HG02623 (cell line): ENCODE measurements around the gene TMEM242.
"Not testable (repeated sequence)": the region's sequence is repeated elsewhere in the genome, so short reads cannot be mapped to it uniquely, and the experiment has no call there.

Experiments used
- ATAC-seq: cut with Tn5 transposase; IDR thresholded peaks from one replicate; pipeline ENCODE4 v1.9.1; 2021; ENCODE audit warnings: moderate library complexity; ENCODE audit not compliant: unreplicated experiment

TMEM242 gene

GRCh38 chr6:157325069-157325805 is 1.9 kb upstream of the TMEM242 start:
- no peak for ATAC-seq

- ATAC-seq = no peak
Measured at GRCh38 chr6:157323966-157324300, 614 bp upstream of the TMEM242 start.

- no peak for ATAC-seq
Measured at GRCh38 chr6:157322792-157323254, 496 bp downstream of the TMEM242 start.

GRCh38 chr6:157316871-157317814 is 6.2 kb downstream of the TMEM242 start:
- no peak for ATAC-seq

- ATAC-seq = peak; percentile 80
Measured at GRCh38 chr6:157314705-157315321, 8.5 kb downstream of the TMEM242 start.

GRCh38 chr6:157313531-157314467 is 9.5 kb downstream of the TMEM242 start:
- no peak for ATAC-seq

- no peak for ATAC-seq
Measured at GRCh38 chr6:157312757-157313156, 10.6 kb downstream of the TMEM242 start.

GRCh38 chr6:157310693-157311092 is 12.6 kb downstream of the TMEM242 start:
- ATAC-seq = not testable (repeated sequence)

GRCh38 chr6:157307661-157308060 is 15.7 kb downstream of the TMEM242 start:
- no peak for ATAC-seq

- no peak for ATAC-seq
Measured at GRCh38 chr6:157305670-157306653, 17.4 kb downstream of the TMEM242 start.

- no peak for ATAC-seq
Measured at GRCh38 chr6:157304899-157305663, 18.2 kb downstream of the TMEM242 start.

GRCh38 chr6:157302736-157303135 is 20.6 kb downstream of the TMEM242 start:
- ATAC-seq = no peak

GRCh38 chr6:157300436-157300835 is 22.9 kb downstream of the TMEM242 start:
- ATAC-seq = no peak

- ATAC-seq = no peak
Measured at GRCh38 chr6:157300006-157300405, 23.3 kb downstream of the TMEM242 start.

- no peak for ATAC-seq
Measured at GRCh38 chr6:157298216-157298724, 25.0 kb downstream of the TMEM242 start.

- no peak for ATAC-seq
Measured at GRCh38 chr6:157294654-157295053, 28.7 kb downstream of the TMEM242 start.

- ATAC-seq = no peak
Measured at GRCh38 chr6:157293780-157294179, 29.5 kb downstream of the TMEM242 start.

GRCh38 chr6:157292202-157292601 is 31.1 kb downstream of the TMEM242 start:
- no peak for ATAC-seq
